H1 (cell line): ENCODE data around the gene FBXO28. TPM values are rescaled to one million over a fixed set of nuclear protein-coding genes. Genes with fewer than 3 reads are reported as not detected.

Source experiments
- CTCF ChIA-PET: fragments of 300-600 bp; sonication (Branson Sonifier 250); formaldehyde crosslinking; loops from one replicate; lab custom pipeline; 2021; ENCODE audit not compliant: partially characterized antibody; lab: Charles Lee
- POLR2A ChIA-PET: fragments of 300-600 bp; sonication (Branson Sonifier 250); formaldehyde crosslinking; loops from one replicate; lab custom pipeline; 2021; ENCODE audit warnings: inconsistent platforms; ENCODE audit not compliant: partially characterized antibody; lab: Charles Lee
- DNase-seq, 2 experiments: peaks; one replicate each; pipeline versions ENCODE4 v3.0.0 to v3.0.0-alpha.2; 2010 to 2022; ENCODE audit warnings: low spot score in 2 of 2, low read depth in 1 of 2, mixed read lengths in 1 of 2
- FAIRE-seq: peaks from 2 replicates; lab custom pipeline; 2011; peaks lifted over from hg19 to GRCh38; lab: Jason Lieb, UNC
- H2AFZ ChIP-seq: 2 replicates; pipeline ENCODE4 v1.8.1; 2012; ENCODE audit warnings: low read length, inconsistent platforms
- H2AK5ac ChIP-seq: 2 replicates; pipeline ENCODE4 v1.6.1; 2013; ENCODE audit warnings: low read depth, low read length
- H2BK120ac ChIP-seq: replicated peaks from 2 replicates; pipeline ENCODE3; 2013; ENCODE audit warnings: low read depth, low read length, inconsistent platforms
- H2BK12ac ChIP-seq: 2 replicates; pipeline ENCODE4 v1.6.1; 2013; ENCODE audit warnings: low read depth, low read length
- H2BK15ac ChIP-seq: 2 replicates; pipeline ENCODE4 v1.6.1; 2013; ENCODE audit warnings: low read length
- H2BK20ac ChIP-seq: 2 replicates; pipeline ENCODE4 v1.6.1; 2013; ENCODE audit warnings: low read length
- H2BK5ac ChIP-seq: 2 replicates; pipeline ENCODE4 v1.6.1; 2013; ENCODE audit warnings: low read depth, low read length
- H3K14ac ChIP-seq: 2 replicates; pipeline ENCODE4 v1.6.1; 2013; ENCODE audit warnings: inconsistent platforms; ENCODE audit not compliant: insufficient read length
- H3K18ac ChIP-seq: 2 replicates; pipeline ENCODE4 v1.6.1; 2013; ENCODE audit warnings: low read length; ENCODE audit errors: extremely low read depth
- H3K23ac ChIP-seq: 2 replicates; pipeline ENCODE4 v1.6.1; 2013; ENCODE audit warnings: inconsistent platforms; ENCODE audit not compliant: insufficient read length
- H3K23me2 ChIP-seq: 2 replicates; pipeline ENCODE4 v1.6.1; 2013; ENCODE audit warnings: low read depth, low read length
- H3K27ac ChIP-seq: 2 replicates; pipeline ENCODE4 v1.6.1; 2011; ENCODE audit warnings: low read depth, low read length, inconsistent platforms
- H3K27me3 ChIP-seq, 4 experiments: replicated peaks in 1 of 4; 1 replicate in 1 of 4; 2 replicates in 3 of 4; pipeline versions ENCODE4 v1.6.1 to v1.8.1; 2011 to 2013; ENCODE audit warnings: low read length in 3 of 4, mild to moderate bottlenecking in 3 of 4, inconsistent platforms in 2 of 4, mixed read lengths in 2 of 4, moderate library complexity in 1 of 4; ENCODE audit not compliant: control insufficient read depth in 3 of 4, insufficient read depth in 3 of 4; ENCODE audit errors: extremely low read depth in 1 of 4
- H3K36me3 ChIP-seq, 4 experiments: 2 replicates each; pipeline versions ENCODE4 v1.6.1 to v1.8.1; 2011 to 2013; ENCODE audit warnings: mild to moderate bottlenecking in 4 of 4, low read length in 3 of 4, moderate library complexity in 2 of 4, control low read depth in 1 of 4, inconsistent platforms in 1 of 4; ENCODE audit not compliant: insufficient read depth in 4 of 4, control insufficient read depth in 2 of 4
- H3K4ac ChIP-seq: replicated peaks from 2 replicates; pipeline ENCODE3; 2013; ENCODE audit warnings: low read length, low read depth, mixed read lengths, inconsistent platforms; ENCODE audit not compliant: insufficient read length
- H3K4me1 ChIP-seq, 4 experiments: replicated peaks in 1 of 4; 1 replicate in 1 of 4; 2 replicates in 3 of 4; pipeline versions ENCODE4 v1.6.1 to v1.8.1; 2011 to 2013; ENCODE audit warnings: low read length in 3 of 4, inconsistent platforms in 2 of 4, mixed read lengths in 1 of 4; ENCODE audit not compliant: insufficient read depth in 4 of 4, control insufficient read depth in 3 of 4
- H3K4me2 ChIP-seq, 2 experiments: 2 replicates each; pipeline versions ENCODE4 v1.6.1 to v1.8.1; 2011 to 2013; ENCODE audit warnings: low read depth in 2 of 2, low read length in 2 of 2, control low read depth in 1 of 2, inconsistent platforms in 1 of 2, mild to moderate bottlenecking in 1 of 2; ENCODE audit not compliant: insufficient read depth in 1 of 2
- H3K4me3 ChIP-seq, 4 experiments: fragments of 200-600, 300-600 bp in 1 of 4; sonication (generic), shearing (Covaris generic), sonication (Bioruptor Twin) in 1 of 4; 2 replicates each; pipeline versions ENCODE4 v1.5.1 to v1.8.1; 2011 to 2016; ENCODE audit warnings: low read length in 4 of 4, low read depth in 3 of 4, control low read depth in 2 of 4, inconsistent platforms in 2 of 4, mild to moderate bottlenecking in 2 of 4, mixed read lengths in 1 of 4, moderate library complexity in 1 of 4; ENCODE audit not compliant: insufficient read depth in 2 of 4; ENCODE audit errors: extremely low read depth in 1 of 4
- H3K56ac ChIP-seq: replicated peaks from 2 replicates; pipeline ENCODE3; 2013; ENCODE audit warnings: low read depth, mild to moderate bottlenecking, mixed read lengths, low read length, inconsistent platforms; ENCODE audit not compliant: insufficient read length
- H3K79me1 ChIP-seq: 2 replicates; pipeline ENCODE4 v1.6.1; 2013; ENCODE audit warnings: low read depth, low read length, control low read depth
- H3K79me2 ChIP-seq, 2 experiments: 2 replicates each; pipeline versions ENCODE4 v1.6.1 to v1.8.1; 2012 to 2013; ENCODE audit warnings: low read length in 2 of 2, mild to moderate bottlenecking in 2 of 2, inconsistent platforms in 1 of 2; ENCODE audit not compliant: insufficient read depth in 2 of 2, control insufficient read depth in 1 of 2
- H3K9ac ChIP-seq, 4 experiments: replicated peaks in 1 of 4; 1 replicate in 1 of 4; 2 replicates in 3 of 4; pipeline versions ENCODE4 v1.6.1 to v1.8.1; 2011 to 2013; ENCODE audit warnings: low read depth in 3 of 4, low read length in 3 of 4, control low read depth in 2 of 4, mild to moderate bottlenecking in 2 of 4, moderate library complexity in 2 of 4, inconsistent platforms in 1 of 4; ENCODE audit errors: extremely low read depth in 1 of 4
- H3K9me3 ChIP-seq, 2 experiments: 2 replicates each; pipeline versions ENCODE4 v1.6.1 to v1.8.1; 2012 to 2013; ENCODE audit warnings: mild to moderate bottlenecking in 2 of 2, moderate library complexity in 2 of 2, control low read depth in 1 of 2, inconsistent platforms in 1 of 2, low read depth in 1 of 2, low read length in 1 of 2, mixed read lengths in 1 of 2; ENCODE audit not compliant: insufficient read depth in 2 of 2
- H4K20me1 ChIP-seq, 2 experiments: replicated peaks in 1 of 2; 2 replicates each; pipeline versions ENCODE3 to v1.8.1; 2011 to 2013; ENCODE audit warnings: inconsistent platforms in 2 of 2, low read length in 2 of 2, mild to moderate bottlenecking in 1 of 2; ENCODE audit not compliant: insufficient read depth in 2 of 2, control insufficient read depth in 1 of 2
- H4K5ac ChIP-seq: 2 replicates; pipeline ENCODE4 v1.6.1; 2013; ENCODE audit warnings: low read length, low read depth, mixed read lengths, inconsistent platforms; ENCODE audit not compliant: insufficient read length
- H4K8ac ChIP-seq: 2 replicates; pipeline ENCODE4 v1.8.0; 2013; ENCODE audit warnings: mild to moderate bottlenecking, moderate library complexity, low read length, inconsistent platforms; ENCODE audit not compliant: insufficient read depth; ENCODE audit errors: extremely low read depth
- H4K91ac ChIP-seq: replicated peaks from 2 replicates; pipeline ENCODE3; 2013; ENCODE audit warnings: low read length, mixed read lengths, inconsistent platforms; ENCODE audit not compliant: insufficient read length
- NRF1 ChIP-seq: IDR thresholded peaks from 2 replicates; pipeline ENCODE4 v1.6.1; 2011; ENCODE audit warnings: mild to moderate bottlenecking, low read depth, low read length, improper control_type of control experiment
- POLR2A ChIP-seq, 2 experiments: IDR thresholded peaks; 1 replicate in 1 of 2; 2 replicates in 1 of 2; pipeline ENCODE4 v1.6.1; 2011; ENCODE audit warnings: low read depth in 2 of 2, low read length in 2 of 2, mild to moderate bottlenecking in 2 of 2; ENCODE audit errors: control extremely low read depth in 1 of 2
- RBBP5 ChIP-seq: IDR thresholded peaks from 2 replicates; pipeline ENCODE4 v1.7.1; 2012; ENCODE audit warnings: low read depth, mild to moderate bottlenecking, inconsistent platforms, low read length, moderate library complexity, borderline replicate concordance
- RFX5 ChIP-seq: IDR thresholded peaks from 2 replicates; pipeline ENCODE4 v1.6.1; 2011; ENCODE audit warnings: low read depth, low read length, improper control_type of control experiment, borderline replicate concordance
- RNF2 ChIP-seq: fragments of 200-900, 300-1000 bp; sonication (generic); IDR thresholded peaks from 2 replicates; pipeline ENCODE4 v1.7.1; 2016; ENCODE audit warnings: borderline replicate concordance, low read depth, mild to moderate bottlenecking, antibody characterized with exemption, low read length; ENCODE audit not compliant: poor library complexity, severe bottlenecking; ENCODE audit errors: missing control alignments
- SIN3A ChIP-seq, 2 experiments: IDR thresholded peaks in 1 of 2; conservative IDR thresholded peaks in 1 of 2; 2 replicates each; pipeline ENCODE4 v1.6.1; 2011 to 2012; ENCODE audit warnings: low read length in 2 of 2, improper control_type of control experiment in 1 of 2, low read depth in 1 of 2, mild to moderate bottlenecking in 1 of 2
- SP1 ChIP-seq: IDR thresholded peaks from 2 replicates; pipeline ENCODE4 v1.6.1; 2011; ENCODE audit warnings: low read depth, low read length
- WGBS, 2 experiments: shearing (Covaris generic) in 1 of 2; methylation state at CpG; one replicate each; pipeline versions ENCODE4 v1.1.6 to v1.1.7; 2013 to 2015; ENCODE audit warnings: low lambda C conversion rate in 2 of 2, mixed read lengths in 2 of 2, inconsistent platforms in 1 of 2, low coverage in 1 of 2, missing lambda C conversion rate in 1 of 2; ENCODE audit not compliant: insufficient replicate concordance in 2 of 2, insufficient coverage in 1 of 2, insufficient read length in 1 of 2; ENCODE audit errors: extremely low coverage in 1 of 2, missing lambda C conversion rate in 1 of 2; 5-methylcytosine and 5-hydroxymethylcytosine counted together
- polyA plus RNA-seq, 7 experiments: library from polyadenylated mRNA; depleted of rRNA in 3 of 7; stranded (reverse) in 5 of 7; unstranded in 2 of 7; fragments of >200 nt in 5 of 7; fragments of 200-250 nt in 2 of 7; gene quantifications; 1 replicate in 5 of 7; 2 replicates in 1 of 7; 4 replicates in 1 of 7; pipeline versions ENCODE4 v1.2.1 to v1.2.3, GENCODE V29; 2011 to 2013; ENCODE audit warnings: missing spikeins in 2 of 7, mixed read lengths in 2 of 7
- total RNA-seq: library from RNA; stranded (reverse); fragmentation: NEBNext Ultra II Directional; extraction: Animal tissue kit (Norgen Biotek cat#: 25700); gene quantifications from 2 replicates; pipeline ENCODE4 v1.2.1, GENCODE V29; 2021

Gene FBXO28
- total and polyA plus RNA-seq, 2 of the 8 experiments (the other 6 are each of a cell fraction or from before 2014, with no cell fraction given): 10.3 to 42.5 TPM

DNA sequence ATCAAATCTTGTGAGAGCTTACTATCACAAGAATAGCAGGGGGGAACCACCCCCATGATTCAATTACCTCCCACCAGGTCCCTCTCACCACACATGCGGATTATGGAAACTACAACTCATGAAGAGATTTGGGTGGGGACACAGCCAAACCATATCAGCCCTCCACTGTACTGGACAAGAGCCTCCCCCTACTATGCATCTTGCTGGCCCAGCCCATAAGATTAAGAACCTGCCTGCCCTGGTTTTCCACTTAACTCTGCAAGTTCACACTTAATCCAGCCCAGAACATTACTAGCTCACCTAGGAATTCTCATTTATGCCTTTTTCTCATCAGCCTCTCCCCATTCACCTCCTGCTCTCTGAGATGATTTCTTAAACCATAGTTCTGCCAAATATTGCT, 18.0 kb upstream of the FBXO28 start:
- no peak overlapping the region for H3K56ac ChIP-seq
- no peak overlapping the region for H2BK5ac ChIP-seq
- WGBS, 2 experiments: 100% methylated on average over 1 of the region's 1 CpG; no CpG with 5 or more reads in 1 of the 2 experiments
- H2AFZ ChIP-seq: no peak overlapping the region
- H3K9ac ChIP-seq: no peak overlapping the region
- no peak overlapping the region for H4K8ac ChIP-seq
- no peak overlapping the region for H2BK15ac ChIP-seq
- DNase-seq: no peak
- H3K4ac ChIP-seq: no peak overlapping the region
- POLR2A ChIA-PET: no interaction called here
- no peak for TF ChIP-seq SIN3A (conservative IDR thresholded peaks at IDR 0.05 in 1 of 2, IDR thresholded peaks at IDR 0.05 in 1 of 2; ENCODE audit: low read depth in 1 of 2, low read length in 2 of 2)
- TF ChIP-seq RNF2: no peak
- no peak for TF ChIP-seq SP1
- TF ChIP-seq RFX5: no peak
- no peak for TF ChIP-seq RBBP5
- no peak for TF ChIP-seq NRF1
- TF ChIP-seq POLR2A (IDR thresholded peaks at IDR 0.05; ENCODE audit: control extremely low read depth in 1 of 2, low read depth in 2 of 2, low read length in 2 of 2): no peak
- 0 out of 2 replicates have a peak, but pooled peaks cover 1% of the 10 kb centered on the region for H3K23me2 ChIP-seq
- no peak overlapping the region for H2AK5ac ChIP-seq
- H3K18ac ChIP-seq: no peak overlapping the region
- no peaks in the 10 kb centered on the region for H3K4me1 ChIP-seq
- no peaks in the 10 kb centered on the region for H3K79me1 ChIP-seq
- no peak overlapping the region for H3K4me3 ChIP-seq
- no peaks in the 10 kb centered on the region for H4K20me1 ChIP-seq
- FAIRE-seq: no peak
- no peak overlapping the region for H3K27ac ChIP-seq
- no peak overlapping the region for H4K5ac ChIP-seq
- H2BK12ac ChIP-seq: no peak overlapping the region
- no peak overlapping the region for H4K91ac ChIP-seq
- CTCF ChIA-PET: interaction anchor here (2.2 to 3.0 kb wide), 2 partner anchors 11 to 44 kb away, joined by 6 to 10 read pairs; no protein-coding TSS in a partner anchor
- H3K14ac ChIP-seq: no peak overlapping the region
- H3K9me3 ChIP-seq: no peaks in the 10 kb centered on the region; a peak in 1 of 4 replicates
- no peak overlapping the region for H3K4me2 ChIP-seq
- H2BK120ac ChIP-seq: no peak overlapping the region
- H3K36me3 ChIP-seq: no peaks in the 10 kb centered on the region
- no peaks in the 10 kb centered on the region for H3K27me3 ChIP-seq
- no peak overlapping the region for H3K23ac ChIP-seq
- H3K79me2 ChIP-seq: no peaks in the 10 kb centered on the region
- no peak overlapping the region for H2BK20ac ChIP-seq
